ENCODE measurements around the gene OR2G3.

OR2G3 gene

DNA sequence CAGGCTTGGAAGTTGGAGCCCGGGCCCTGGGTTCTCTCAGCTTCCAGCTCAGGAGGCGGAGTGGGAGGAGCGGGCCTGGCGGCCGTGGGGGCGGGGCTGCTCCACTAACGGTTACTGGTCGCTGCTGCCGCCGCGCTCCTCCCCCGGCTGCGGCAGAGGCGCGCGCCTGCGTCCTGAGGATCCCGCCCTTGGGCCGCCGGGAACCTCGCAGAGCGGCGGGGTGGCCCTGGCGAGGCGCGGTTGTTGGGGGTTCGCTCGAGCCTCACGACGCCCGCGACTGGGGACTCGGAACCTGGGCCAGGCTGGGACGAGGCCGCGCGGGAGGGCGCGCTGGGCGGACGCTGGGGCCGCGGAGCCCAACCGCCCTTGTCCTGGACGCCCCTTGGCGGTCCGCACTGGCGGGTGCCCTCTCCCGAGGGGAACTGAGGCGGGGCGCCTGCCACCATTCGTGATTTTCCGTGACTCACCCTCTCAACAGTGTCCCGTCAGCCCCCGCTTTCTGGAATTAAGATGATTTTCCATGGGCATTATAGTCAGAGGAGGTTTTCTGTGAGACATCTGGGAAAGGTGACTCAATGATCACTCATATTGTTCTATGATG is 34.1 kb downstream of the OR2G3 start:
- TF ChIP-seq, protein P1, sequence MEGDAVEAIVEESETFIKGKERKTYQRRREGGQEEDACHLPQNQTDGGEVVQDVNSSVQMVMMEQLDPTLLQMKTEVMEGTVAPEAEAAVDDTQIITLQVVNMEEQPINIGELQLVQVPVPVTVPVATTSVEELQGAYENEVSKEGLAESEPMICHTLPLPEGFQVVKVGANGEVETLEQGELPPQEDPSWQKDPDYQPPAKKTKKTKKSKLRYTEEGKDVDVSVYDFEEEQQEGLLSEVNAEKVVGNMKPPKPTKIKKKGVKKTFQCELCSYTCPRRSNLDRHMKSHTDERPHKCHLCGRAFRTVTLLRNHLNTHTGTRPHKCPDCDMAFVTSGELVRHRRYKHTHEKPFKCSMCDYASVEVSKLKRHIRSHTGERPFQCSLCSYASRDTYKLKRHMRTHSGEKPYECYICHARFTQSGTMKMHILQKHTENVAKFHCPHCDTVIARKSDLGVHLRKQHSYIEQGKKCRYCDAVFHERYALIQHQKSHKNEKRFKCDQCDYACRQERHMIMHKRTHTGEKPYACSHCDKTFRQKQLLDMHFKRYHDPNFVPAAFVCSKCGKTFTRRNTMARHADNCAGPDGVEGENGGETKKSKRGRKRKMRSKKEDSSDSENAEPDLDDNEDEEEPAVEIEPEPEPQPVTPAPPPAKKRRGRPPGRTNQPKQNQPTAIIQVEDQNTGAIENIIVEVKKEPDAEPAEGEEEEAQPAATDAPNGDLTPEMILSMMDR (IDR thresholded peaks at IDR 0.05; ENCODE audit: low read depth, low read length): no peak
- H3K4me3 ChIP-seq (ENCODE audit: low read depth, low read length): no peak overlapping the region

DNA sequence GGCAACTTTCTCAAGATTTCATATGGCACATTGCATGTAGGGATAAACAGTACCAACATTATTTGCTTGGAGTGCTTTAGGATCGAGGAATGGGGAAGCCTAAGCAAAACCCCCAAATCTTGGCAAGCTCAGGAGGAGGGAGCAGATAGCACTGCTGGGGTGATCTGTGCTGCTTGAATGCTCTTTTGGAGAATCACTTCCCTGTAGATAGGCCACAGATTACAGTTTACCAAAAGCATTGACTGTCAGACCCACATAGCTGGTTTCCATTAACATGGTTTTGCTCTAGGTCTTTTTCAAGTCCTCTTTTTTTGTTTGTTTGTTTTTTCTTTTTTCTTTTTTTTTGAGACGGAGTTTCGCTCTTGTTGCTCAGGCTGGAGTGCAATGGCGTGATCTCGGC is 37.4 kb downstream of the OR2G3 start:
- TF ChIP-seq, protein P1 (IDR thresholded peaks at IDR 0.05; ENCODE audit: low read depth, low read length): no peak
- H3K4me3 ChIP-seq (ENCODE audit: low read depth, low read length): no peak overlapping the region

DNA sequence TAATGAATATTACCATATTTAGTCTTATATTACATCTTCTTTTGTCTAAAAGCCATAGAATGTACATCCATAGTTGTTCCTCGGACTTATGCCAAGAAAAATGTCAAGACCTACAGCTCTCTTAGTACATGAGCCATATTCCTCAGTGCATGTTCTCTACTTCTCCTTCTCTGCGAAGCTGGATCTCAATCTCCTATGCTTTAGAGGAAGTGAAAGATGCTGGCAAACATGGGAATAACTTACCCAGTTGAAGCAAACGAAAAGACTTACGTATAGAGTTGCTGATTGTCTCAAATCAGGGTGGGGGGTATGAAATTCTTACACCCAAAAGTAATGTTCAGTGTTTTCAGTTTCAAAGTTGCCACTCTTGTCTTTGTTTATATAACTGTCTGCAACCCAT is 41.5 kb downstream of the OR2G3 start:
- TF ChIP-seq, protein P1 (IDR thresholded peaks at IDR 0.05; ENCODE audit: low read depth, low read length): no peak
- no peak overlapping the region for H3K4me3 ChIP-seq (ENCODE audit: low read depth, low read length)

DNA sequence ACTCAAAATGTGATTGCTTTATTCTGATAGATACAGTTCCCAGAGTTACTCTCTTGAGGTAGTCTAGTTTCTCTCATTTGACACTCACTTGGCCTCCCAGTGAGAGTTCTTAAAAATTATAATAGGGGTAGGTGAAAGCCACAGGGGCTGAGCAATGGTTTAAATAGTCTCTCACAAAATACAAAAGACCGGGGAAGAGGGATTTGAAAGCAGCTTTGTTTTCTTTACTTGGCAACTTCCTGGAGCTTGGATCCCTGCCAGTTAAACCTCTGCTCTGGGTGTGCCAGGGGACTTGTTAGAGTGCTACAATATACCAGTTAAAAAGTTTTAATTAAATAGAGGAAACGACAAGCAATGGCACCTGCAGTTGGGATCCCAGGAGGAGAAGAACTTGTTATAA is 42.5 kb downstream of the OR2G3 start:
- H3K4me3 ChIP-seq (ENCODE audit: low read depth, low read length): no peak overlapping the region
- TF ChIP-seq, protein P1 (IDR thresholded peaks at IDR 0.05; ENCODE audit: low read depth, low read length): no peak

DNA sequence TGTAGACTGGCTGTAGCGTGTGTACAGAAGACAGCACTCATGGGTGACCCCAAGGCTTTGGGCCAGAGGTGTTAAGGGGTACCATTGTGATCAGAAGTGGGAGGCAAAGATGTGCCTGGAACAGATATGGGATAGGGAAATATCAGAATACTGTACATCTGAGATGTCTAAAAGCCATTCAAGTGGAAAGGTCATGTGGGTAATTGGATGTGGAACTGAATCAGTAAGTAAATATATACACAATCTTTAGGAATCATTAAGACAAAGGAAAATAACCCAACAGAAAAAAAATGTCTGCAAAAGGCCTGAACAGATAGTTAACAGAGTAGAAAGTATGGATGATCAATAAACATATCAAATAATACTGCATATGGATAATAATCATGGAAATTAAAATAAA is 47.7 kb downstream of the OR2G3 start:
- no peak overlapping the region for H3K4me3 ChIP-seq (ENCODE audit: low read depth, low read length)
- TF ChIP-seq, protein P1 (IDR thresholded peaks at IDR 0.05; ENCODE audit: low read depth, low read length): no peak
